Measurements from ENCODE around the gene GOLPH3L. TPM values are rescaled to one million over a fixed set of nuclear protein-coding genes. Genes with fewer than 3 reads are reported as not detected.
"Not testable (repeated sequence)": the region's sequence is repeated elsewhere in the genome, so short reads cannot be mapped to it uniquely, and the experiment has no call there.

The GOLPH3L gene
- total and polyA plus RNA-seq, 9 donors, result 20.0 to 46.2 (median 29.9) TPM

DNA sequence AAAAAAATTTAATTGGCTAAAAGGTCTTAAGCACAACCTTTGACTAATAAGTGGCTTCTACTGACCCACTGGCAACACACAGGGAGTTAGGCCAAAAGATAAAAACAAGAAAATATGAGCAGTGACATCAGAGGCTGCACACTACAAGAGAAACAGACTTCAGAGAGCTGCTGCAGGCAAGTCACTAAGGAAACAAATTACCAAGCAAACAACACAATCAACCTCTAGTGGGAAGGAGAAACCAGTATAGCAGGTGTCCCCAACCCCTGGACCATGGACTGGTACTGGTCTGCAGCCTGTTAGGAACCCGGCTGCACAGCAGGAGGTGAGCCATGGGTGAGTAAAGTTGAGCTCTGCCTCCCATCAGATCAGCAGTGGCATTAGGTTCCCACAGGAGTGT lies 46.8 kb downstream of the GOLPH3L start:
- TF ChIP-seq EP300 (IDR thresholded peaks at IDR 0.05) (no peak), POLR2A (IDR thresholded peaks at IDR 0.05) (no peak), CTCF (IDR thresholded peaks at IDR 0.05) (no peak)
- Histone ChIP-seq H3K36me3 (no peaks in the 10 kb centered on the region), H3K27ac (no peak overlapping the region), H3K4me3 (no peak overlapping the region), H3K9me3 (no peaks in the 10 kb centered on the region), H3K4me1 (ENCODE audit: insufficient read depth) (peaks cover 4% of the 10 kb centered on the region), H3K27me3 (no peaks in the 10 kb centered on the region)
- intact Hi-C loops (cut with DNase I), result no loop called here
- DNase-seq, result no peak
- 87 to 100% (median 92%) methylated on average over 1 of the region's 1 CpG for WGBS, 3 donors

GRCh38 chr1:150649441-150650075 lies 47.4 kb downstream of the GOLPH3L start:
- Histone ChIP-seq H3K27ac (no peak overlapping the region), H3K36me3 (no peaks in the 10 kb centered on the region), H3K27me3 (no peaks in the 10 kb centered on the region), H3K4me3 (no peak overlapping the region), H3K9me3 (no peaks in the 10 kb centered on the region), H3K4me1 (ENCODE audit: insufficient read depth) (peaks cover 4% of the 10 kb centered on the region)
- no peak for TF ChIP-seq EP300 (IDR thresholded peaks at IDR 0.05)
- TF ChIP-seq CTCF (IDR thresholded peaks at IDR 0.05), result no peak
- no peak for TF ChIP-seq POLR2A (IDR thresholded peaks at IDR 0.05)
- intact Hi-C loops (cut with DNase I), result no loop called here
- WGBS, 3 donors, result 89 to 93% (median 91%) methylated on average over 5 of the region's 5 CpGs
- DNase-seq, result no peak

DNA sequence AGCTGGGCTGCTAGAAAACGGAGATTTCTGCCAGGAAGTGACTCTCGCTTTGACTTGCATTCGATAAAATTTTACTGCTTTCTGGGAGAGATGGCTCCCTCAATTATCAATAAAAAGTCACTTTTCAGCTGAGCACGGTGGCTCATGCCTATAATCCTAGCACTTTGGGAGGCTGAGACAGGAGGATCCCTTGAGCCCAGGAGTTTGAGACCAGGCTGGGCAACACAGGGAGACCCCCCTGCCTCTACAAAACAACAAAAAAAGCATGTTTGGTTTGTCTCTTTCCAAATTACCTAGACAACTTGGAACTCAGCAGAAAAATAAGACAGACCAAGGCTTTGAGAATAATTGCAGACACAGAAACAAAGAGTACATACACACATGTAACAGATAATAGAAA lies 54.7 kb downstream of the GOLPH3L start:
- H3K4me3 ChIP-seq, result no peak overlapping the region
- no peak for DNase-seq
- H3K4me1 ChIP-seq (ENCODE audit: insufficient read depth), result no peaks in the 10 kb centered on the region
- H3K9me3 ChIP-seq, result no peaks in the 10 kb centered on the region
- H3K36me3 ChIP-seq, result no peaks in the 10 kb centered on the region
- intact Hi-C loops (cut with DNase I), result no loop called here
- H3K27ac ChIP-seq, result no peak overlapping the region
- no peaks in the 10 kb centered on the region for H3K27me3 ChIP-seq
- TF ChIP-seq EP300 (IDR thresholded peaks at IDR 0.05), result no peak
- no peak for TF ChIP-seq CTCF (IDR thresholded peaks at IDR 0.05)
- TF ChIP-seq POLR2A (IDR thresholded peaks at IDR 0.05), result no peak
- WGBS, 3 donors, result 30 to 44% (median 38%) methylated on average over 4 of the region's 4 CpGs

DNA sequence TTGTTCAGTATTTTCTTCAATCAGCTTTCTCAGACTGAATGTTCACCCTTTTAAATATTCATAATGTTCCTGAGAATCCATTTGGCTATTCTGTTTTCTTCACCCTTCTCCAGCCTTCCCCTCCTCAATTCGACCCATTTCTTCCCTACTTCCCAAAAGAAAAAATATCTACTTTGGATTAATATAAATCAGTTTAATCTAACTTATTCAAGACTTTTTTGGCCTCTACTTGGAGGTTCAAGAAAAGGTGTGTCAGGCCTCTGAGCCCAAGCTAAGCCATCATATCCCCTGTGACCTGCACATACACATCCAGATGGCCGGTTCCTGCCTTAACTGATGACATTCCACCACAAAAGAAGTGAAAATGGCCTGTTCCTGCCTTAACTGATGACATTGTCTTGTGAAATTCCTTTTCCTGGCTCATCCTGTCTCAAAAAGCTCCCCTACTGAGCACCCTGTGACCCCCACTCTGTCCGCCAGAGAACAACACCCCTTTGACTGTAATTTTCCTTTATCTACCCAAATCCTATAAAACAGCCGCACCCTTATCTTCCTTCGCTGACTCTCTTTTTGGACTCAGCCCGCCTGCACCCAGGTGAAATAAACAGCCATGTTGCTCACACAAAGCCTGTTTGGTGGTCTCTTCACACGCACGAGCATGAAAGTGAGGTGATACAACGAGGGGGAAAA lies 55.7 kb downstream of the GOLPH3L start:
- intact Hi-C loops (cut with DNase I), result not testable (repeated sequence)

GRCh38 chr1:150638430-150638829 lies 58.5 kb downstream of the GOLPH3L start:
- H3K9me3 ChIP-seq; H3K4me1 ChIP-seq (ENCODE audit: insufficient read depth); H3K4me3 ChIP-seq; H3K27me3 ChIP-seq; H3K36me3 ChIP-seq; DNase-seq; H3K27ac ChIP-seq; intact Hi-C loops (cut with DNase I): not testable (repeated sequence)
- WGBS, 3 donors, result 91 to 94% (median 92%) methylated on average over 6 of the region's 6 CpGs

More for the DNA sequence above, 55.7 kb downstream of the GOLPH3L start:
- H3K9me3 ChIP-seq; DNase-seq; H3K27ac ChIP-seq; H3K36me3 ChIP-seq; H3K4me3 ChIP-seq; H3K4me1 ChIP-seq (ENCODE audit: insufficient read depth); H3K27me3 ChIP-seq: not testable (repeated sequence)
- WGBS, 3 donors, result 83% methylated on average over 9 of the region's 9 CpGs

- H3K4me3 ChIP-seq; H3K36me3 ChIP-seq; H3K9me3 ChIP-seq; DNase-seq; H3K27ac ChIP-seq; H3K4me1 ChIP-seq (ENCODE audit: insufficient read depth); intact Hi-C loops (cut with DNase I); H3K27me3 ChIP-seq: not testable (repeated sequence)
- WGBS, 3 donors, result 61 to 74% (median 73%) methylated on average over 14 to 17 of the region's 17 CpGs
These were observed 61.9 kb downstream of the GOLPH3L start for GRCh38 chr1:150634839-150635622.

Data from ovary (tissue), 9 donors.